Activated CD8-positive, alpha-beta T cell treated with anti-CD3 and anti-CD28 coated beads, Interleukin-2, amount 10 ng/mL, durations not matched to agents 7 days and 5 days (primary cell): Measurements from ENCODE around the gene BMPR1B. TPM values are rescaled to one million over a fixed set of nuclear protein-coding genes. Genes with fewer than 3 reads are reported as not detected.
"Not testable (repeated sequence)": the region's sequence is repeated elsewhere in the genome, so short reads cannot be mapped to it uniquely, and the experiment has no call there.

Experiments used
- ATAC-seq: fragments of 150-1000 bp; cut with Tn5 transposase; one replicate; pipeline ENCODE4 v1.10.0; 2021; ENCODE audit warnings: moderate library complexity
- CTCF ChIA-PET: fragments of 350-600 bp; sonication (Branson Sonifier 250); formaldehyde crosslinking; loops from one replicate; lab custom pipeline; 2021; ENCODE audit warnings: antibody characterized with exemption; lab: Charles Lee
- POLR2A ChIA-PET: fragments of 350-600 bp; sonication (Branson Sonifier 250); formaldehyde crosslinking; loops from one replicate; lab custom pipeline; 2021; ENCODE audit warnings: antibody characterized with exemption; lab: Charles Lee
- DNase-seq: peaks from one replicate; pipeline ENCODE4 v3.0.0-alpha.2; 2020
- H3K27ac Mint-ChIP-seq: one replicate; pipeline ENCODE4 v1.8.0; 2021; ENCODE audit warnings: mild to moderate bottlenecking, mixed read lengths
- H3K27me3 Mint-ChIP-seq: one replicate; pipeline ENCODE4 v1.8.0; 2021; ENCODE audit warnings: low read depth, mixed read lengths
- H3K36me3 Mint-ChIP-seq: one replicate; pipeline ENCODE4 v1.8.0; 2021; ENCODE audit warnings: low read depth, mixed read lengths
- H3K4me1 Mint-ChIP-seq: one replicate; pipeline ENCODE4 v1.8.0; 2021; ENCODE audit warnings: low read depth, mixed read lengths
- H3K4me3 Mint-ChIP-seq: one replicate; pipeline ENCODE4 v1.8.0; 2021; ENCODE audit warnings: mild to moderate bottlenecking, mixed read lengths
- H3K9me3 Mint-ChIP-seq: one replicate; pipeline ENCODE4 v1.8.0; 2022; ENCODE audit warnings: mixed read lengths; ENCODE audit not compliant: insufficient read depth
- total RNA-seq, 2 experiments: library from RNA; stranded (reverse); gene quantifications; one replicate each; pipeline ENCODE4 v1.2.3, GENCODE V29; 2021

Gene BMPR1B
- total RNA-seq, 2 experiments from 2014 or later: not detected

DNA sequence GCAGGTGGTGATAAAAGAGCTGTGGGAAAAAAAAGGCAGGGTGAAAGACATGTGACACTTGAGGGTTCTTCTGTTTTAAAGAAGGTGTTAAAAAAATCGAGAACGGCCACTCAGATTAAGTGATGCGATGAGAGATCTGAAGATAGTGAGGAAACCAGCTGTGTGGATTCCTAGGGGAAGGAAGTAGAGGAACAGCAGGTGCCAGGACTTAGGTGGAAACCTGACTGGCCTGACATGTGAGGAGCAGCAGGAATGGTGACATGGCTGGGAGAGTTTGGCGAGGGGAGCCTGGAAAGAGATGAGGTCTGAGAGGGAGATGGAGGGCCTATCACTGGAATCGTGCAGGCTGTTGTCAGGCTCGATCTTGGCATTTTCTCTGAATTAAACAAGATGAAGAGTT is 55.5 kb downstream of the BMPR1B start:
- H3K36me3 Mint-ChIP-seq: no peaks in the 10 kb centered on the region
- ATAC-seq (no peak), DNase-seq (no peak)
- H3K4me3 Mint-ChIP-seq: no peak overlapping the region
- ChIA-PET POLR2A (no interaction called here), CTCF (no interaction called here)
- H3K27me3 Mint-ChIP-seq: no peaks in the 10 kb centered on the region
- no peak overlapping the region for H3K27ac Mint-ChIP-seq
- no peaks in the 10 kb centered on the region for H3K4me1 Mint-ChIP-seq
- no peaks in the 10 kb centered on the region for H3K9me3 Mint-ChIP-seq

DNA sequence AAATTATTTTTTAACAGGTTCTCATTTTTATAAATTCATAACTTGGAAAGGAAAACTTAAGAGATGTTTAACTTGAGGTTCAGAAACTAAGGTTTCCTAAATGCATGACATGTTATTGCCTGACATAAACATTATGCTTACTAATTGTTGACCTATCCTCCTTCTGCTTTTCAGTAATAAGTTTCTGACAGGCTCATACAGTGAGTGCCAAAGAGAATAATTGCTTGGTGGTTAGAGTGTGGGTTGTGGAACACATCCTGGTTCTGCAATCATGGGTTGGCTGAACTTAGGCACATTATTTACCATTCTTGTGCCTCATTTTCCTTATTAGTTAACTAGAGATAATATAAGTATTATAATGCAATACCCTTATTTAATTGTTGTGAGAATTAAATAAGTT is 56.5 kb downstream of the BMPR1B start:
- DNase-seq (no peak), ATAC-seq (no peak)
- H3K4me1 Mint-ChIP-seq: no peaks in the 10 kb centered on the region
- H3K9me3 Mint-ChIP-seq: no peaks in the 10 kb centered on the region
- no peaks in the 10 kb centered on the region for H3K36me3 Mint-ChIP-seq
- ChIA-PET CTCF (no interaction called here), POLR2A (no interaction called here)
- H3K27ac Mint-ChIP-seq: no peak overlapping the region
- no peaks in the 10 kb centered on the region for H3K27me3 Mint-ChIP-seq
- no peak overlapping the region for H3K4me3 Mint-ChIP-seq

DNA sequence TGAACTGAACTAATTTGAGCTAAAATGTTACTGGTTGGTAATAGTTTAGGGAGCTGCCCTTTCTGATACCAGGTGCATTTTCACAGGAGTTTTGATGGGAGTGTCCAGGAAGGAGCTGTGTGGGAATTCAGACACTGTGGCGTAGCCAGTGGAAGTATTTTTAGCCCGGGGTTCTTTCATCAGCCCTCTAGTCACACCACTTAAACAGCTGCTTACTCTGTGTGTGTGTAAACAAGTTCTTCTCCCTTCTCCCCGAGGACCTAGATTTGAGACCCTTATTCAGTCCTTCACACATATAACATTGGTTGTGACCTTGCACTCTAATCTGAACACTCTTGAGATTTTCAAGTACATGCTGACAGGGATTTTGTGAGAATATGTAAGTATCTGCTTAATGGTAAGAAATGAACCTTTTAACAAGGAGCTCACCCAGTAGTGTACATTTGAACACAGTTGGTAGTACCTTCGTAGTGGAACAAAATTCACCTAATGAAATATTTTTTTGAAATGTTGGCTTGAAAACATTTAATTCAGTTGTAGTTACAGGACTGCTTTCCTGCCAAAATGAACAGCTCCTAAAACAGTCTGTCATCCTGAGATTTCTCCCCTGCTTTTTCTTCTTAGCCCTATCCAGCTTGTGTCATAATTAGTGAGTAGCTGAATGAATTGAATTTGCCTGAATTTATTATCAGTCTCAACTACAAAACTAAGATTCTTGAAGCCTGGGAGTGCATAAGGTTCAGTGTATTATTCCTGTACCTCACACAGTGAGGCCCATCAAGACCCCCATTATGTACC is 61.8 kb downstream of the BMPR1B start:
- DNase-seq: no peak
- Mint-ChIP-seq H3K9me3 (no peaks in the 10 kb centered on the region), H3K36me3 (no peaks in the 10 kb centered on the region), H3K4me1 (no peaks in the 10 kb centered on the region), H3K27me3 (no peaks in the 10 kb centered on the region), H3K27ac (no peak overlapping the region), H3K4me3 (no peak overlapping the region)
- ChIA-PET CTCF (no interaction called here), POLR2A (no interaction called here)
- no peak for ATAC-seq

DNA sequence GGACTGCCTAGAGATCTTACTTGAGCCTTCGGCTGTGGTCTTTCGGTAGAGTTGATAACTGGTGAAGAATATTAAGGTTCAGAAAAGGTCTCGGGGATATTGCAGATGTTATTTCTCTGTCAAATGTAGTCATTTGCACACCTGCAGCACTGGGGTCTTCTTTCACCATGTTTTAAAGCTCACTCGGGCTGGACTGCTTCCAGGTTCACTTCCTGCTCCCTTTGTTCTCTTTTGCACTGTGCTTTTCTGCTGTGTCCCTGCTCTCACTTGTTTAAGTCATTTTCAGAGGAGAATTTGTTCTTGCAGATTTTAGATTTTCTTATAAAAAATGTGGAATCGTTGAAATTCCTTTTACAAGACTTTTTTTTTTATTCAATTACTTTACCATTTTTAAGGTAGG is 68.5 kb downstream of the BMPR1B start:
- no peaks in the 10 kb centered on the region for H3K9me3 Mint-ChIP-seq
- no peak overlapping the region for H3K27ac Mint-ChIP-seq
- H3K36me3 Mint-ChIP-seq: no peaks in the 10 kb centered on the region
- POLR2A ChIA-PET: no interaction called here
- CTCF ChIA-PET: no interaction called here
- ATAC-seq: no peak
- DNase-seq: no peak
- H3K4me1 Mint-ChIP-seq: no peaks in the 10 kb centered on the region
- no peak overlapping the region for H3K4me3 Mint-ChIP-seq
- no peaks in the 10 kb centered on the region for H3K27me3 Mint-ChIP-seq

- POLR2A ChIA-PET: no interaction called here
- CTCF ChIA-PET: no interaction called here
- Mint-ChIP-seq H3K4me1 (no peaks in the 10 kb centered on the region), H3K27me3 (no peaks in the 10 kb centered on the region), H3K4me3 (no peak overlapping the region), H3K9me3 (no peaks in the 10 kb centered on the region), H3K36me3 (no peaks in the 10 kb centered on the region), H3K27ac (no peak overlapping the region)
- no peak for ATAC-seq
- no peak for DNase-seq
Observed at GRCh38 chr4:94827481-94828110, 69.8 kb downstream of the BMPR1B start.

GRCh38 chr4:94828882-94829281 is 71.1 kb downstream of the BMPR1B start:
- no peak overlapping the region for H3K27ac Mint-ChIP-seq
- ChIA-PET POLR2A (no interaction called here), CTCF (no interaction called here)
- H3K36me3 Mint-ChIP-seq: no peaks in the 10 kb centered on the region
- no peak overlapping the region for H3K4me3 Mint-ChIP-seq
- ATAC-seq: no peak
- H3K27me3 Mint-ChIP-seq: no peaks in the 10 kb centered on the region
- H3K9me3 Mint-ChIP-seq: no peaks in the 10 kb centered on the region
- DNase-seq: no peak
- H3K4me1 Mint-ChIP-seq: no peaks in the 10 kb centered on the region

DNA sequence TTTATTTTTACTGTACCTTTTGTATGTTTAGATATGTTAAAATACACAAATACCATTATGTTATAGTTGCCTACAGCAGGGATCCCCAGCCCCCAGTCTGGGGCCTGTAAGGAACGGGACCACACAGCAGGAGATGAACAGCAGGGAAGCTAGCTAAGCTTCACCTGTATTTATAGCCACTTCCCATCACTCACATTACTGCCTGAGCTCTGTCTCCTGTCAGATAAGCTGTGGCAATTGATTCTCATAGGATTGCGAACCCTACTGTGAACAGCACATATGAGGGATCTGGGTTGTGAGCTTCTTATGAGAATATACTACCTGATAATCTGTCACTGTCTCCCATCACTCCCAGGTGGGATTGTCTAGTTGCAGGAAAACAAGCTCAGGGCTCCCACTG is 73.9 kb downstream of the BMPR1B start:
- Mint-ChIP-seq H3K9me3 (no peaks in the 10 kb centered on the region), H3K27ac (no peak overlapping the region), H3K4me3 (no peak overlapping the region), H3K4me1 (no peaks in the 10 kb centered on the region), H3K27me3 (no peaks in the 10 kb centered on the region), H3K36me3 (no peaks in the 10 kb centered on the region)
- POLR2A ChIA-PET: no interaction called here
- no peak for DNase-seq
- no peak for ATAC-seq
- CTCF ChIA-PET: no interaction called here

DNA sequence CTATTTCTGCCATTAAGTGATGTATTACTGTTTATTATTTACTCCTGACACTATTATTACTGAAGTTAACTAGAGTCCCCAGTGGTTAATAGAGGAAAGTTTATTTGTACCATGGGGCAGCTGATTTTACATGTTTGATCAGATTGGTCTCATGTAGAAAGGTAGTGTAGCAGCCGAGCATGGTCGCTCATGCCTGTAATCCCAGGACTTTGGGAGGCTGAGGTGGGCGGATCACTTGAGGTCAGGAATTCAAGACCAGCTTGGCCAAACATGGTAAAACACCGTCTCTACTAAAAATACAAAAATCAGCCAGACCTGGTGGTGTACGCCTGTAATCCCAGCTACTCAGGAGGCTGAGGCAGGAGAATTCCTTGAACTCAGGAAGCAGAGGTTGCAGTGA is 74.6 kb downstream of the BMPR1B start:
- ATAC-seq, H3K36me3 Mint-ChIP-seq, H3K4me3 Mint-ChIP-seq, CTCF ChIA-PET, POLR2A ChIA-PET, DNase-seq, H3K27ac Mint-ChIP-seq, H3K4me1 Mint-ChIP-seq, H3K9me3 Mint-ChIP-seq, H3K27me3 Mint-ChIP-seq: not testable (repeated sequence)

GRCh38 chr4:94833394-94833793 is 75.6 kb downstream of the BMPR1B start:
- ChIA-PET POLR2A (no interaction called here), CTCF (no interaction called here)
- Mint-ChIP-seq H3K36me3 (no peaks in the 10 kb centered on the region), H3K27me3 (no peaks in the 10 kb centered on the region), H3K27ac (no peak overlapping the region), H3K4me3 (no peak overlapping the region), H3K9me3 (no peaks in the 10 kb centered on the region), H3K4me1 (no peaks in the 10 kb centered on the region)
- DNase-seq: no peak
- ATAC-seq: no peak

DNA sequence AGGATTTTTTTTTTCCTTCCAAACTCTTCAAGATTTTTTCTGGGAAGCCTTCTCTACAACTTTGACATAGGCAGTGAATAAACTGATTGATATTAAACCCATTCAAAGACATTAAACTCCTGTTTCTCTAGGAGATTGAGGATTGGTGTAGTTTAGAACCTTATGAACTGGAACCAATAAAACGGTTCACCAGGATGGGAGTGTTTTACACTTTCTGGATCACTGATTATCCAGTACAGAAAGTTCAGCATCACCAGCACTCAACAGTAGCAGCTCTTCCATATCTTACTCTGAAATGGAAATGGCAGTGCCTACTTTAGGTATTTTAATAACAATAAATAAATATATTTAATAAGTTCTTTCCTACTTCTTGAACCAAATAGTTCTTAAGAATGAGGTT is 76.7 kb downstream of the BMPR1B start:
- DNase-seq (no peak), ATAC-seq (no peak)
- H3K27ac Mint-ChIP-seq: no peak overlapping the region
- ChIA-PET POLR2A (no interaction called here), CTCF (no interaction called here)
- no peaks in the 10 kb centered on the region for H3K36me3 Mint-ChIP-seq
- H3K9me3 Mint-ChIP-seq: no peaks in the 10 kb centered on the region
- no peaks in the 10 kb centered on the region for H3K27me3 Mint-ChIP-seq
- no peak overlapping the region for H3K4me3 Mint-ChIP-seq
- H3K4me1 Mint-ChIP-seq: no peaks in the 10 kb centered on the region

DNA sequence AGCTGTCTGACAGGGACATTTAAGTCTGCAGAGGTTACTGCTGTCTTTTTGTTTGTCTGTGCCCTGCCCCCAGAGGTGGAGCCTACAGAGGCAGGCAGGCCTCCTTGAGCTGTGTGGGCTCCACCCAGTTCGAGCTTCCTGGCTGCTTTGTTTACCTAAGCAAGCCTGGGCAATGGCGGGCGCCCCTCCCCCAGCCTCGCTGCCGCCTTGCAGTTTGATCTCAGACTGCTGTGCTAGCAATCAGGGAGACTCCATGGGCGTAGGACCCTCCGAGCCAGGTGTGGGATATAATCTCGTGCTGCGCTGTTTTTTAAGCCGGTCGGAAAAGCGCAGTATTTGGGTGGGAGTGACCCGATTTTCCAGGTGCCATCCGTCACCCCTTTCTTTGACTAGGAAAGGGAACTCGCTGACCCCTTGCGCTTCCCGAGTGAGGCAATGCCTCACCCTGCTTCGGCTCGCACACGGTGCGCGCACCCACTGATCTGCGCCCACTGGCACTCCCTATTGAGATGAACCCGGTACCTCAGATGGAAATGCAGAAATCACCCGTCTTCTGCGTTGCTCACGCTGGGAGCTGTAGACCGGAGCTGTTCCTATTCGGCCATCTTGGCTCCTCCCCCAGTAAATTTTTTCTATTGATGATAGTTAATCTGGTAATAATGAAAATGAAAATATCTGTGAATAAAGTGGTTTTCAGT is 83.6 kb downstream of the BMPR1B start:
- POLR2A ChIA-PET, H3K36me3 Mint-ChIP-seq, H3K4me3 Mint-ChIP-seq, ATAC-seq, DNase-seq, H3K9me3 Mint-ChIP-seq, H3K27ac Mint-ChIP-seq, H3K4me1 Mint-ChIP-seq, H3K27me3 Mint-ChIP-seq: not testable (repeated sequence)
- CTCF ChIA-PET: interaction anchor here (0.7 kb wide), 1 partner anchor 69 kb away, joined by 3 read pairs; no protein-coding TSS in a partner anchor

DNA sequence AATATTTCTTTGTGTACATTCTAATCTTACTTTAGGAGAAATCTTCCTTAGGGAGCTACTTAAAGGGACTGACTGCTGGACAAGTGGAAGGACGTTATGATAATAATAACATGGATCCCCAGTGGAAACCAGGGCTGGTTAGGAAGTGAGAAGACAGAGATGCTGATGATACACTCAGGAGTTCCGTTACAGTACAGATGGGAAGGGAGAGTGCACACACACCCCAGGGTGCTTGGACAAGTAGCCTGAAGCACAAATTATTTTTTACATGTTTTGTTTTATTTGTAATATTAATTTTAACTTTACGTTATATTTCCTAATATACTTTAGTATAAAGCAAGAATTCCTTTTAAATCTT is 84.1 kb downstream of the BMPR1B start:
- ATAC-seq (no peak), DNase-seq (no peak)
- Mint-ChIP-seq H3K27ac (no peak overlapping the region), H3K9me3 (no peaks in the 10 kb centered on the region), H3K4me3 (no peak overlapping the region), H3K27me3 (no peaks in the 10 kb centered on the region), H3K4me1 (no peaks in the 10 kb centered on the region), H3K36me3 (no peaks in the 10 kb centered on the region)
- ChIA-PET POLR2A (no interaction called here), CTCF (interaction anchor here (0.7 kb wide), 1 partner anchor 69 kb away, joined by 3 read pairs; no protein-coding TSS in a partner anchor)
